Hepatocyte (in vitro differentiated cells): ENCODE results near the gene DHRS2. TPM values are rescaled to one million over a fixed set of nuclear protein-coding genes. Genes with fewer than 3 reads are reported as not detected.
"Not testable (repeated sequence)": the region's sequence is repeated elsewhere in the genome, so short reads cannot be mapped to it uniquely, and the experiment has no call there.

ENCODE experiments used
- DNase-seq: peaks from one replicate; pipeline ENCODE4 v3.0.0-alpha.2; 2016; ENCODE audit warnings: low spot score
- H2AFZ ChIP-seq: fragments of 200-600 bp; sonication (generic); 2 replicates; pipeline ENCODE4 v1.6.0; 2016; ENCODE audit warnings: antibody characterized with exemption, mild to moderate bottlenecking
- H3K27ac ChIP-seq: fragments of 200-600 bp; sonication (generic); 2 replicates; pipeline ENCODE4 v1.5.1; 2016; ENCODE audit warnings: mild to moderate bottlenecking
- H3K27me3 ChIP-seq: fragments of 200-600 bp; sonication (generic); 2 replicates; pipeline ENCODE4 v1.6.1; 2016
- H3K36me3 ChIP-seq: fragments of 200-600 bp; sonication (generic); replicated peaks from 2 replicates; pipeline ENCODE4 v1.5.1; 2016; ENCODE audit warnings: low read depth; ENCODE audit not compliant: insufficient read depth
- H3K4me1 ChIP-seq: fragments of 200-600 bp; sonication (generic); 2 replicates; pipeline ENCODE4 v1.5.1; 2016; ENCODE audit warnings: mild to moderate bottlenecking, moderate library complexity; ENCODE audit not compliant: insufficient read depth
- H3K4me2 ChIP-seq: fragments of 200-600 bp; sonication (generic); 2 replicates; pipeline ENCODE4 v1.6.0; 2016
- H3K4me3 ChIP-seq: fragments of 200-600 bp; sonication (generic); 2 replicates; pipeline ENCODE4 v1.5.1; 2016; ENCODE audit warnings: mild to moderate bottlenecking
- H3K79me2 ChIP-seq: fragments of 200-600 bp; sonication (generic); 2 replicates; pipeline ENCODE4 v1.6.0; 2017; ENCODE audit warnings: mild to moderate bottlenecking
- H3K9me2 ChIP-seq: fragments of 200-600 bp; sonication (generic); replicated peaks from 2 replicates; pipeline ENCODE4 v1.6.0; 2017; ENCODE audit warnings: mild to moderate bottlenecking; ENCODE audit not compliant: insufficient read depth
- H3K9me3 ChIP-seq: fragments of 200-600 bp; sonication (generic); 2 replicates; pipeline ENCODE4 v1.5.1; 2016; ENCODE audit warnings: low read depth, mild to moderate bottlenecking
- H4K20me1 ChIP-seq: fragments of 200-600 bp; sonication (generic); 2 replicates; pipeline ENCODE4 v1.6.0; 2016; ENCODE audit warnings: mild to moderate bottlenecking; ENCODE audit not compliant: insufficient read depth, poor library complexity, severe bottlenecking
- EZH2 ChIP-seq: fragments of 200-600 bp; sonication (generic); IDR thresholded peaks from 2 replicates; pipeline ENCODE4 v1.6.1; 2016; ENCODE audit warnings: antibody characterized with exemption, mild to moderate bottlenecking, borderline replicate concordance
- EZH2phosphoT487 ChIP-seq: fragments of 200-600 bp; sonication (generic); IDR thresholded peaks from one replicate; pipeline ENCODE4 v1.6.1; 2018; ENCODE audit warnings: antibody characterized with exemption, mild to moderate bottlenecking, low read depth, moderate library complexity; ENCODE audit not compliant: unreplicated experiment, severe bottlenecking
- WGBS: methylation state at CpG from one replicate; pipeline ENCODE4 v1.1.6; 2016; ENCODE audit warnings: low lambda C conversion rate; ENCODE audit errors: missing lambda C conversion rate; 5-methylcytosine and 5-hydroxymethylcytosine counted together
- polyA plus RNA-seq: library from polyadenylated mRNA; unstranded; fragments of >200 nt; fragmentation: Nextera tagmentation; extraction: Ambion mirVana; gene quantifications from 2 replicates; pipeline ENCODE4 v1.2.1, GENCODE V29; 2016
- total RNA-seq: library from RNA; depleted of rRNA; stranded (reverse); fragments of >200 nt; gene quantifications from 2 replicates; pipeline ENCODE4 v1.2.3, GENCODE V29; 2014
- TF ChIP-seq, protein P1 (sequence below): fragments of 200-600 bp; sonication (generic); IDR thresholded peaks from 2 replicates; pipeline ENCODE4 v1.5.1; 2016; ENCODE audit warnings: antibody characterized with exemption, mild to moderate bottlenecking; ENCODE audit not compliant: poor library complexity

DHRS2 gene
- total and polyA plus RNA-seq, 2 experiments from 2014 or later, result 10.4 to 14.2 TPM

DNA sequence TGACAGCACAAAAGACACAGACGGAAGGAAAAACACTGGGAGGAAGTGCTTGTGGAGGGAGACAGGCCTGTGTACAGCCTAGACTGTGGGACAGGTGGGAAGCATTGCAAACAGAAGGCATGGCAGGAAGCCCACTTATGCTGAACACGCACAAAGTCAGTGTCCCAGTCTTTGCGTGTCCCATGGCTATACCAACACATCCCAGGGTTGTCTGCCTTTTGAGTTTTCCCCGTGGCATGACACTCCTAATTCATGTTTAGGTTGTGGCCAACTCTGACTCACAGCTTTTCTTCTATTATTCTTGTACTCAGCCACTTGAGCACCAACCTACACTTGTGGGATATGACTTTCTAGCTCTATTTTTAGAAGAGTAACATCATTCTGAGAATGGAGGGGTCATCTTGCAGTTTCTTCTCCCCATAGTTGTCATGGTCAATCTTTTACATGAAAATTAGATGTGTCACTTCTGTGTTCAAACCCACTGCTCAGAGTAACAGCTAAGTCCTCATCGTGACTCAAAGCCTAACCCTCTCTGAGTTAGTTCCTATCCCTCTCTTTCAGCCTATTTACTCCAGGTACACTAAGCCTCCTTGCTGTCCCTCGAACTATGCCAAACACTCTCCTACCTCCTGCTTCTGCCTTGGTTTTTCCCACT, 30.1 kb upstream of the DHRS2 start:
- H3K9me2 ChIP-seq, result no peaks in the 10 kb centered on the region
- no peak for DNase-seq
- H3K36me3 ChIP-seq, result no peaks in the 10 kb centered on the region
- H3K4me2 ChIP-seq, result no peak overlapping the region
- H3K27ac ChIP-seq, result no peak overlapping the region
- H3K4me3 ChIP-seq, result no peak overlapping the region
- H3K4me1 ChIP-seq, result peaks cover 15% of the 10 kb centered on the region
- TF ChIP-seq EZH2phosphoT487, result no peak
- TF ChIP-seq, protein P1, sequence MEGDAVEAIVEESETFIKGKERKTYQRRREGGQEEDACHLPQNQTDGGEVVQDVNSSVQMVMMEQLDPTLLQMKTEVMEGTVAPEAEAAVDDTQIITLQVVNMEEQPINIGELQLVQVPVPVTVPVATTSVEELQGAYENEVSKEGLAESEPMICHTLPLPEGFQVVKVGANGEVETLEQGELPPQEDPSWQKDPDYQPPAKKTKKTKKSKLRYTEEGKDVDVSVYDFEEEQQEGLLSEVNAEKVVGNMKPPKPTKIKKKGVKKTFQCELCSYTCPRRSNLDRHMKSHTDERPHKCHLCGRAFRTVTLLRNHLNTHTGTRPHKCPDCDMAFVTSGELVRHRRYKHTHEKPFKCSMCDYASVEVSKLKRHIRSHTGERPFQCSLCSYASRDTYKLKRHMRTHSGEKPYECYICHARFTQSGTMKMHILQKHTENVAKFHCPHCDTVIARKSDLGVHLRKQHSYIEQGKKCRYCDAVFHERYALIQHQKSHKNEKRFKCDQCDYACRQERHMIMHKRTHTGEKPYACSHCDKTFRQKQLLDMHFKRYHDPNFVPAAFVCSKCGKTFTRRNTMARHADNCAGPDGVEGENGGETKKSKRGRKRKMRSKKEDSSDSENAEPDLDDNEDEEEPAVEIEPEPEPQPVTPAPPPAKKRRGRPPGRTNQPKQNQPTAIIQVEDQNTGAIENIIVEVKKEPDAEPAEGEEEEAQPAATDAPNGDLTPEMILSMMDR, result no peak
- no peak for TF ChIP-seq EZH2
- no peaks in the 10 kb centered on the region for H3K9me3 ChIP-seq
- H3K27me3 ChIP-seq, result no peaks in the 10 kb centered on the region
- H2AFZ ChIP-seq, result no peak overlapping the region
- H3K79me2 ChIP-seq, result no peaks in the 10 kb centered on the region
- no peaks in the 10 kb centered on the region for H4K20me1 ChIP-seq
- 74% methylated on average over 6 of the region's 6 CpGs for WGBS

DNA sequence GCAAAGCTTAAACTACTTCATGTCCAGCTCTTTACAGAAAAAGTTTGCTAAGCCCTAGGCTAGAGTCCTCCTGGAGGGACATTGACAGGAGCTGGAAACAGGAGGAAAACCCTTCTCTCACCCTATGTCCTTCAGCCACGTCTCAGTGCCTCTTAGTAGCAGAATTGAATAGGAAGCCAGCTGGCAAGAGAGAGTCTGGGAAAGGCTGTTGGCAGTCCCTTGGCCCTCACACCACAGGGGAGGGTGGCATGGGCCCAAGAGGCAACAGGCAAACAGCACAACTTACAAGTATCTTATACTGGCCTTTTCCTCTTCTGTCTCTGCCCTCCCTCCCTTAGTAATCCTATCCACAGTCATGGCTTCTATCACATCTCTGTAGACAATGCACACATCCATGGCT, 27.7 kb upstream of the DHRS2 start:
- no peak overlapping the region for H2AFZ ChIP-seq
- DNase-seq, result no peak
- 36% methylated on average over 1 of the region's 1 CpG for WGBS
- no peaks in the 10 kb centered on the region for H3K9me2 ChIP-seq
- no peaks in the 10 kb centered on the region for H3K27me3 ChIP-seq
- H4K20me1 ChIP-seq, result no peaks in the 10 kb centered on the region
- no peaks in the 10 kb centered on the region for H3K9me3 ChIP-seq
- no peaks in the 10 kb centered on the region for H3K36me3 ChIP-seq
- no peak overlapping the region for H3K4me3 ChIP-seq
- H3K27ac ChIP-seq, result peak overlapping the region; percentile 70
- no peak overlapping the region for H3K4me2 ChIP-seq
- H3K4me1 ChIP-seq, result peaks cover 28% of the 10 kb centered on the region
- no peak for TF ChIP-seq EZH2
- TF ChIP-seq, protein P1, result no peak
- no peak for TF ChIP-seq EZH2phosphoT487
- no peaks in the 10 kb centered on the region for H3K79me2 ChIP-seq

DNA sequence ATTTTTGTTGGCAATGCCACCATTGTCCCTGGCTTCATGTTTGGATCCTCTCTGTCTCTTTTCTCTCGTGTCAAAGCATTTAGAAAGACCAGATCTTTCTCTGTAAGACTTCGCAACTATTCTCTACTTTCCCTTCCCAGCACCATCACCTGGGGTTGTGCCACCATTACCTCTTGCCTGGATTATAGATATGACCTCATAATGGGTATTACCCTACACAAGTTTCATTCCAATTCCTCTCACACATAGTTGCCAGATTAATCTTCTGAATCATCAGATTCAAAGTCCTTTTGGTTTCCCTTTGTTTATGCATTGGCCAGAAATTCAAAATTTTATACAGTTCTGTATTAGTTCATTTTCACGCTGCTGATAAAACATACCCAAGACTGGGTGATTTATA, 27.2 kb upstream of the DHRS2 start:
- Histone ChIP-seq H3K4me1 (peaks cover 32% of the 10 kb centered on the region), H3K4me3 (no peak overlapping the region), H3K36me3 (no peaks in the 10 kb centered on the region), H3K27me3 (no peaks in the 10 kb centered on the region), H3K4me2 (no peak overlapping the region), H2AFZ (no peak overlapping the region), H3K9me3 (no peaks in the 10 kb centered on the region), H4K20me1 (no peaks in the 10 kb centered on the region), H3K9me2 (no peaks in the 10 kb centered on the region), H3K79me2 (no peaks in the 10 kb centered on the region), H3K27ac (peak overlapping the region; percentile 70)
- 74% methylated on average over 3 of the region's 3 CpGs for WGBS
- DNase-seq, result no peak
- no peak for TF ChIP-seq EZH2
- TF ChIP-seq, protein P1, result no peak
- TF ChIP-seq EZH2phosphoT487, result no peak

DNA sequence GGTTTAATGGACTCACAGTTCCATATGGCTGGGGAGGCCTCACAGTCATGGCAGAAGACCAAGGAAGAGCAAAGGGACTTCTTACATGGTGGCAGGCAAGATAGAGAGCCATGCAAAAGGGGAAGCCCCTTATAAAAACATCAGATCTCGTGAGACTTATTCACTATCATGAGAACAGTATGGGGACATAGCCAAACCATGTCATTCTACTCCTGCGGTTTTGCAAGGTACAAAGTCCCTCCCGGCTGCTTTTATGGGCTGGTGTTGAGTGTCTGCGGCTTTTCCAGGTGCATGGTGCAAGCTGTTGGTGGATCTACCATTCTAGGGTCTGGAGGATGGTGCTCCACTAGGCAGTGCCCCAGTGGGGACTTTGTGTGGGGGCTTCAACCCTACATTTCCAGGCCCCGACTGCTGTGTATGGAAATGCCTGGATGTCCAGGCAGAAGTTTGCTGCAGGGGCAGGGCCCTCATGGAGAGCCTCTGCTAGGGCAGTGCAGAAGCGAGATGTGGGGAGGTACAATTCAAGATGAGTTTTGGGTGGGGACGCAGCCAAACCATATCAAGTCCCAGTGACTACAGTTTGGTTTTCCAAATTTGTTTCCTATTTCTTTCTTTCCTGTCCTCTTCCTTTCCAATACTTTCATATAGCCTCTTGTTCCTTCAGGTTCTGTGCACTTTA, 26.6 kb upstream of the DHRS2 start:
- Histone ChIP-seq H3K4me1 (peaks cover 37% of the 10 kb centered on the region), H3K27ac (peak overlapping the region; percentile 70)
- not testable (repeated sequence) for H3K4me3 ChIP-seq, H3K4me2 ChIP-seq, H3K9me2 ChIP-seq, H3K9me3 ChIP-seq, H3K79me2 ChIP-seq, H3K36me3 ChIP-seq, H3K27me3 ChIP-seq, H2AFZ ChIP-seq, H4K20me1 ChIP-seq
- 48% methylated on average over 7 of the region's 7 CpGs for WGBS
- DNase-seq, result peak; percentile 32
